ENCODE results near the gene HOXA4. TPM values are rescaled to one million over a fixed set of nuclear protein-coding genes. Genes with fewer than 3 reads are reported as not detected.

Gene HOXA4
- total RNA-seq, 1 experiment from 2014 or later = 1.0 TPM

- H3K27ac Mint-ChIP-seq (ENCODE audit: unreplicated experiment) = peak overlapping the region; percentile 71
- TF ChIP-seq, protein P1, sequence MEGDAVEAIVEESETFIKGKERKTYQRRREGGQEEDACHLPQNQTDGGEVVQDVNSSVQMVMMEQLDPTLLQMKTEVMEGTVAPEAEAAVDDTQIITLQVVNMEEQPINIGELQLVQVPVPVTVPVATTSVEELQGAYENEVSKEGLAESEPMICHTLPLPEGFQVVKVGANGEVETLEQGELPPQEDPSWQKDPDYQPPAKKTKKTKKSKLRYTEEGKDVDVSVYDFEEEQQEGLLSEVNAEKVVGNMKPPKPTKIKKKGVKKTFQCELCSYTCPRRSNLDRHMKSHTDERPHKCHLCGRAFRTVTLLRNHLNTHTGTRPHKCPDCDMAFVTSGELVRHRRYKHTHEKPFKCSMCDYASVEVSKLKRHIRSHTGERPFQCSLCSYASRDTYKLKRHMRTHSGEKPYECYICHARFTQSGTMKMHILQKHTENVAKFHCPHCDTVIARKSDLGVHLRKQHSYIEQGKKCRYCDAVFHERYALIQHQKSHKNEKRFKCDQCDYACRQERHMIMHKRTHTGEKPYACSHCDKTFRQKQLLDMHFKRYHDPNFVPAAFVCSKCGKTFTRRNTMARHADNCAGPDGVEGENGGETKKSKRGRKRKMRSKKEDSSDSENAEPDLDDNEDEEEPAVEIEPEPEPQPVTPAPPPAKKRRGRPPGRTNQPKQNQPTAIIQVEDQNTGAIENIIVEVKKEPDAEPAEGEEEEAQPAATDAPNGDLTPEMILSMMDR (IDR thresholded peaks at IDR 0.05; ENCODE audit: unreplicated experiment) = no peak
- DNase-seq = peak; percentile 67
- H3K27me3 Mint-ChIP-seq (ENCODE audit: unreplicated experiment) = no peaks in the 10 kb centered on the region
- H3K9me3 Mint-ChIP-seq (ENCODE audit: low read depth, unreplicated experiment) = no peaks in the 10 kb centered on the region
- H3K4me3 Mint-ChIP-seq (ENCODE audit: low read depth, unreplicated experiment) = peak overlapping the region; percentile 78
- intact Hi-C loops (cut with micrococcal nuclease; ENCODE audit: unreplicated experiment) = no loop called here
- peaks cover 47% of the 10 kb centered on the region for H3K36me3 Mint-ChIP-seq (ENCODE audit: insufficient read depth, unreplicated experiment)
- no TSS peak for BruUV-seq (replicated peaks)
- CTCF ChIA-PET = interaction anchor here (0.5 to 2.6 kb wide), 3 partner anchors 14 to 238 kb away, joined by 3 to 19 read pairs (median 5); no protein-coding TSS in a partner anchor
- H3K4me1 Mint-ChIP-seq (ENCODE audit: low read depth, unreplicated experiment) = peaks cover 49% of the 10 kb centered on the region
Measured at GRCh38 chr7:27112955-27113949, 17.3 kb downstream of the HOXA4 start.

- Mint-ChIP-seq H3K27ac (ENCODE audit: unreplicated experiment) (peak overlapping the region; percentile 72), H3K4me3 (ENCODE audit: low read depth, unreplicated experiment) (peak overlapping the region; percentile 78), H3K9me3 (ENCODE audit: low read depth, unreplicated experiment) (no peaks in the 10 kb centered on the region), H3K27me3 (ENCODE audit: unreplicated experiment) (no peaks in the 10 kb centered on the region), H3K36me3 (ENCODE audit: insufficient read depth, unreplicated experiment) (peaks cover 44% of the 10 kb centered on the region), H3K4me1 (ENCODE audit: low read depth, unreplicated experiment) (peaks cover 49% of the 10 kb centered on the region)
- CTCF ChIA-PET = interaction anchor here (1.5 kb wide), 1 partner anchor 22 kb away, joined by 3 read pairs; no protein-coding TSS in a partner anchor
- TF ChIP-seq, protein P1 (IDR thresholded peaks at IDR 0.05; ENCODE audit: unreplicated experiment) = no peak
- BruUV-seq (replicated peaks) = TSS peak; percentile 50
- no peak for DNase-seq
- intact Hi-C loops (cut with micrococcal nuclease; ENCODE audit: unreplicated experiment) = no loop called here
Measured at GRCh38 chr7:27112361-27112760, 18.2 kb downstream of the HOXA4 start.

- peak overlapping the region; percentile 78 for H3K4me3 Mint-ChIP-seq (ENCODE audit: low read depth, unreplicated experiment)
- H3K36me3 Mint-ChIP-seq (ENCODE audit: insufficient read depth, unreplicated experiment) = peaks cover 40% of the 10 kb centered on the region
- no peaks in the 10 kb centered on the region for H3K9me3 Mint-ChIP-seq (ENCODE audit: low read depth, unreplicated experiment)
- CTCF ChIA-PET = interaction anchor here (1.5 to 1.8 kb wide), 2 partner anchors 12 to 23 kb away, joined by 3 to 5 read pairs; no protein-coding TSS in a partner anchor
- no peak for DNase-seq
- intact Hi-C loops (cut with micrococcal nuclease; ENCODE audit: unreplicated experiment) = no loop called here
- no peaks in the 10 kb centered on the region for H3K27me3 Mint-ChIP-seq (ENCODE audit: unreplicated experiment)
- no TSS peak for BruUV-seq (replicated peaks)
- TF ChIP-seq, protein P1 (IDR thresholded peaks at IDR 0.05; ENCODE audit: unreplicated experiment) = no peak
- peak overlapping the region; percentile 72 for H3K27ac Mint-ChIP-seq (ENCODE audit: unreplicated experiment)
- peaks cover 49% of the 10 kb centered on the region for H3K4me1 Mint-ChIP-seq (ENCODE audit: low read depth, unreplicated experiment)
Measured at GRCh38 chr7:27111751-27112277, 18.7 kb downstream of the HOXA4 start.

DNA sequence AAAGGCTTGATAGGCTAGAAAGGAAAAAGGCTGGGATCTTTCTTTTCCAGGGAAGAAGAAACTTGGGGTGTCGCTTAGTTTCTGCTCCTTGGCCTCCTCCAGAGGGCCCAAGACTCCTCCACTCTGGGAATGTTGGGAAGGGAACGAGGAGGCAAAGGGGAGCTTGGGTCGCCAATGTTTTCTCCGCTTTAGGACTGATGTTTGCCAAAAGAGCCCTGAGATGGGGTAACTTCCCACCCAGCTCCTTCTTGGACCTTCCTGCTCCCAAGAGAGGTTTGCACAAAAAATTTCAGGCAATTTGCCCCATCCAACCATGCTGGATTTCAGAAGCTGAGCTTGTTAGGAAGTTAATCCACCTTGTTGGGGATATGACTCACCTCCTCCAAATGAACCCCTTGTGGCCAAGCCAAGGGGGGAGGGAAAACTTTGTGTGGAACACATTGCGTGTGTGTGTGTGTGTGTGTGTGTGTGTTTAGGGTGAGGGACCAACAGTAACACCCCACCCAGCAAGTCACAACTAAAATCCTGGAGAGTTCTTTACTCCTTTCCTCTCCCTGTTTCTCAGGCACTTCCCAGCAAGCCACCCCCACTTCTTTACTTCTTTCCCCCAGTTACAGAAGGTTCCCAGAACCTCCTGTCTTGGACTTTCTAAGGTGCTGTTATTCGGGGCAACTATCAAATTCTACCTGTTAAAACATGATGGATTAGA, 19.4 kb downstream of the HOXA4 start:
- Mint-ChIP-seq H3K27me3 (ENCODE audit: unreplicated experiment) (no peaks in the 10 kb centered on the region), H3K36me3 (ENCODE audit: insufficient read depth, unreplicated experiment) (peaks cover 40% of the 10 kb centered on the region), H3K4me1 (ENCODE audit: low read depth, unreplicated experiment) (peaks cover 45% of the 10 kb centered on the region), H3K9me3 (ENCODE audit: low read depth, unreplicated experiment) (no peaks in the 10 kb centered on the region), H3K27ac (ENCODE audit: unreplicated experiment) (peak overlapping the region; percentile 72), H3K4me3 (ENCODE audit: low read depth, unreplicated experiment) (peak overlapping the region; percentile 78)
- BruUV-seq (replicated peaks) = no TSS peak
- peak; percentile 46 for DNase-seq
- intact Hi-C loops (cut with micrococcal nuclease; ENCODE audit: unreplicated experiment) = no loop called here
- CTCF ChIA-PET = interaction anchor here (1.8 kb wide), 1 partner anchor 12 kb away, joined by 5 read pairs; no protein-coding TSS in a partner anchor
- TF ChIP-seq, protein P1 (IDR thresholded peaks at IDR 0.05; ENCODE audit: unreplicated experiment) = no peak
